Right cardiac atrium (tissue), 5 donors: ENCODE results near the gene TEAD1. TPM values are rescaled to one million over a fixed set of nuclear protein-coding genes. Genes with fewer than 3 reads are reported as not detected.

Source experiments
- ATAC-seq, 2 donors: fragments of 200-7000 bp; cut with Tn5 transposase; one replicate each; pipeline versions ENCODE4 v1.8.0 to v1.9.1; 2020; ENCODE audit warnings: moderate library complexity in 2 of 2, mild to moderate bottlenecking in 1 of 2
- DNase-seq, 3 donors: peaks; one replicate each; pipeline ENCODE4 v3.0.0-alpha.2; 2020
- H3K27ac ChIP-seq: one replicate; pipeline ENCODE4 v1.5.1; 2013; ENCODE audit warnings: mild to moderate bottlenecking, low read length, control low read depth, moderate library complexity
- H3K27me3 ChIP-seq: one replicate; pipeline ENCODE4 v1.6.1; 2013; ENCODE audit not compliant: control insufficient read depth, insufficient read depth
- H3K4me1 ChIP-seq: one replicate; pipeline ENCODE4 v1.6.1; 2013; ENCODE audit warnings: low read length; ENCODE audit not compliant: control insufficient read depth, insufficient read depth
- H3K4me3 ChIP-seq: one replicate; pipeline ENCODE4 v1.5.1; 2013; ENCODE audit warnings: low read length, control low read depth
- H3K9me3 ChIP-seq: one replicate; pipeline ENCODE4 v1.6.1; 2013; ENCODE audit warnings: low read length; ENCODE audit not compliant: control insufficient read depth
- WGBS: extraction: QIAGEN DNeasy Blood & Tissue Kit; methylation state at CpG from one replicate; pipeline ENCODE4 v1.1.7; 2013; 5-methylcytosine and 5-hydroxymethylcytosine counted together
- intact Hi-C, 4 donors: fragments of 100-400 bp; cut with DNase I; formaldehyde crosslinking; loops; one replicate each; pipeline versions ENCODE4 v1.11.0 to v1.14.0; 2022 to 2023
- polyA plus RNA-seq: library from polyadenylated mRNA; stranded (reverse); fragments of 200-250 nt; gene quantifications from one replicate; pipeline ENCODE4 v1.2.3, GENCODE V29; 2013
- total RNA-seq, 4 donors: library from RNA; stranded (reverse); fragmentation: NEBNext Ultra II Directional; extraction: Animal tissue kit (Norgen Biotek cat#: 25700); gene quantifications; one replicate each; pipeline ENCODE4 v1.2.1, GENCODE V29; 2021
- donor health status: healthy with polysubstance abuse.
- donor health status: DM: no; HTN: yes; CAD: no.
- donor health status: DM: no; HTN: no; CAD: no.
- donor health status: DM: no; HTN: yes; CAD: no; lungs with severe emphysema.
- donor health status: DM: yes; HTN: yes; CAD: no.

Gene TEAD1
- total and polyA plus RNA-seq, 5 donors, result 19.7 to 105 (median 96.5) TPM

DNA sequence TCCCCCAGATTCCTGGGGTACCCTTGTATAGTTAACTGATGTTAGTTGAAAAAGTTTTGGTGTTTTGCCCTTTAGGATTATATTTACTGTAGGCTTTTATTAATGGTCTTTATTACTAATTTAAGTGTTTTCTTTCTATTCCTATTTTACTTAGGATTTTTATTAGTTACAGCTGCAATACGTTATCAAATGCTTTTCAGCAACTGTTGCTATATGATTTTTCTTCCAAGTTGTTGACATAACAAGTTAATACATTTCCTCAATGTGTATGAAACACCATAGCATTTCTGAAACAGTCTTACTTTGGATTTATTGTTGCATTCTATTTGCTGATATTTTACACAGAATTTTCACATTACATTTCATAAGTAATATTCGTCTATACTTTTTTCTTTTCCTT, 253.7 kb downstream of the TEAD1 start:
- H3K4me3 ChIP-seq, result no peak overlapping the region
- H3K27me3 ChIP-seq, result no peaks in the 10 kb centered on the region
- 74% methylated on average over 2 of the region's 2 CpGs for WGBS
- H3K27ac ChIP-seq, result no peak overlapping the region
- intact Hi-C loops, result no loop called here
- no peak for ATAC-seq
- DNase-seq, result no peak
- peaks cover 2% of the 10 kb centered on the region for H3K4me1 ChIP-seq
- no peaks in the 10 kb centered on the region for H3K9me3 ChIP-seq

DNA sequence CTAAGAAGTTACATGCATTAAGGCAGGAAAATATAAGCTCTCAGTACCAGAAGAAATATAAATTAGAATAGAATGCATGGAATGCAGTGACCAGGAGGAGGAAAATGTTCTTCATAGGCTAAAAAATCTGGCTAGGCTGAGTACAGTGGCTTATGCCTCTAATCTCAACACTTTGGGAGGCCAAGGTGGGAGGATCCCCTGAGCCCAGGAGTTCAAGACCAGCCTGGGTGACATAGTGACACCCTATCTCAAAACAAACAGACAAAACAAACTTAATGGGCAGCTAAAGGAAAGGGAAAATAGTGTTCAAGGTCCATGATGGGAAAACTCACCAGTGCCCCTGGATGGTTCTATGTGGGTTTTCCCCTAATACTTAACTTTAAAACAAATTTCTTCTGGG, 256.6 kb downstream of the TEAD1 start:
- H3K9me3 ChIP-seq, result no peaks in the 10 kb centered on the region
- intact Hi-C loops, result no loop called here
- no peaks in the 10 kb centered on the region for H3K4me1 ChIP-seq

DNA sequence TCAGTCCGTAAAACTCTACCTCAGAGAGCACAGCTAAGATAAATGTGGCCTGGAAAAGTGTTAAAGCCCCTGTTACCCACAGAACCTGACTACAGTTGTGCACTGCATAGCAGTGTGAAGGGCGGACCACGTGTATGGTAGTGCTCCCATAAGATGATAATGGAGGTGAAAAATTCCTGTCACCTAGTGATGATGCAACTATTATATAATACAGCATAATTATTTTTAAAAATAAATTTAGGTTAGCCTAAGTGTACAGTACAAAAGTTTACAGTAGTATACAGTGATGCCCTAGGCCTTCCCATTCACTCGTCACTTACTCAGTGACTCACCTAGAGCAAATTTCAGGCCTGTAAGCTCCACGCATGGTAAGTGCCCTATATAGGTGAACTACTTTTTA, 258.3 kb downstream of the TEAD1 start:
- whole genome bisulfite sequencing, result 98% methylated on average over 5 of the region's 5 CpGs
- no peak for ATAC-seq

More for the DNA sequence above, 256.6 kb downstream of the TEAD1 start:
- no peak for DNase-seq
- Histone ChIP-seq H3K4me3 (no peak overlapping the region), H3K27me3 (no peaks in the 10 kb centered on the region), H3K27ac (no peak overlapping the region)
- no peak for ATAC-seq

DNA sequence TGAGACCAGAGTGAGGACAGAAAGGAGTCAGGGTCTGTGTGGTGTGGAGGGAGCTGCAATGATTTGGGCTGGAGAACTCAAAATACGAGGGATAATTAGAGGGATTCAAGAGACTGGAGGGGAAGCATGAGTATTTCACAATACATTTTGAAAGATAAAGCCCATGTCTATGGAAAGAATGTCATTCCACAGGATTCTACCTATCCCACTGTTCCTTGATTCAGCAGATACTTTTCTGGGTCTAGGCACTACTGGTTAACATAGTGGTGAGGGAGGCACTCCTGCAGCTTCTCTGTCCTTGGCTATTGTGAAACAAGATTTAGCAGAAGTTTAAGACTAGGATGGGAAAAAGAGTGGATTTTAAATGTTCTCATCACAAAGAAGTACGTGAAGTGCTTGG, 262.0 kb downstream of the TEAD1 start:
- 94% methylated on average over 2 of the region's 2 CpGs for WGBS
- Histone ChIP-seq H3K27ac (no peak overlapping the region), H3K4me3 (no peak overlapping the region), H3K4me1 (no peaks in the 10 kb centered on the region), H3K9me3 (no peaks in the 10 kb centered on the region), H3K27me3 (no peaks in the 10 kb centered on the region)
- ATAC-seq, result no peak
- intact Hi-C loops, result no loop called here
- no peak for DNase-seq

More for the DNA sequence above, 258.3 kb downstream of the TEAD1 start:
- H3K4me3 ChIP-seq, result no peak overlapping the region
- intact Hi-C loops, result no loop called here
- no peak for DNase-seq
- no peak overlapping the region for H3K27ac ChIP-seq
- H3K27me3 ChIP-seq, result no peaks in the 10 kb centered on the region
- no peaks in the 10 kb centered on the region for H3K9me3 ChIP-seq
- H3K4me1 ChIP-seq, result no peaks in the 10 kb centered on the region

DNA sequence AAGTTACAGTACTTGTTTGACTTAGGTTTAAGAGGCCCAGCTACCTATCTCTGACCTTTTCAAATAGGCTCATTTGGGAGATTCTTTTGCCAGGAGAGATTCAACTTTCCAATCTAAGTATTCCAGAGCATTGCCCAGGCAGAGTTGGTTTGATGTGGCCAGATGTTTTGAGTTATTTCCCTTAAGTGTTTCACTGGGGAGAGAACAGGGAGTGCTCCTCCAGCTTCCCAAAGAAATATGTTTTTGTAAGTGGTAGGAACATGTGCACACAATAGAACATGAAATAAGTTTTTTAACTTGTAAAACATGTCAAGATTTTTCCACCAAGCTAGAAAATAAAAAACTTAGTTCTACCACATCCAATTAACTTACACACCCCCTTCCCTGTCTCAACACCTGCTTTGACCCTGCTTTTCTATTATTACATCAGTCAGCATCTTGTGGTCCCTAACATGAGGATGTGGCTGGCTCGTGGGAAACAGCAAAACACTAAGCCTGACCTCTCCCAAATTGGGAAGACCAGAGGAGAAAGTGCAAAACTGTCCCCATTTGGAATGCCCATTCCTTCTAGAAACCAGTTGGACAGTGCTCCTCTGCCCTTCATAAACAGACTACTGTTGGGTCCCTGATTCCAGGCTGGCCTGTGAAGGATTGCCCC, 264.5 kb downstream of the TEAD1 start:
- no peaks in the 10 kb centered on the region for H3K4me1 ChIP-seq
- no peak overlapping the region for H3K4me3 ChIP-seq
- H3K27me3 ChIP-seq, result no peaks in the 10 kb centered on the region
- H3K9me3 ChIP-seq, result no peaks in the 10 kb centered on the region
- DNase-seq, result no peak
- intact Hi-C loops, result no loop called here
- no peak overlapping the region for H3K27ac ChIP-seq
- no peak for ATAC-seq
- WGBS, result 94% methylated on average over 1 of the region's 1 CpG

DNA sequence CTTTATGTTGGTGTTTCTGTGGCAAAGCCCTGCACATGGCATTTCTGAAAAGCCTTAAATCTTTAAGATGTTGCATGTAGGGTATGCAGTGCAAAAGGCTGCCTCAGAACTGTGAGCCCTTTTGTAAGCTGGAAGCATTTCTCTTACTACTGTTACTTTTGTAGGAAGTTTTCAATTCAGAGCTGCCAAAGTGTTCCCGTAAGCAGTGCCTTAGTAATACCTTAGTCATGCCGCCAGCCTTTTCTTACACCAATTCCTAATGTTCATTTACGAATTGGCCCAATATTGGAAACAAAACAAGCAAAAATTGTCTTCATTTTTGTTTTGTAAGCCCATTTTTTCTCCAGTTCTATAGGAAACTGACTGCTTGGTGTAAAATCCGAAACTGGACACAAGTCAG, 267.4 kb downstream of the TEAD1 start:
- intact Hi-C loops, result no loop called here
- Histone ChIP-seq H3K27me3 (no peaks in the 10 kb centered on the region), H3K9me3 (no peaks in the 10 kb centered on the region), H3K4me1 (no peaks in the 10 kb centered on the region), H3K4me3 (no peak overlapping the region), H3K27ac (no peak overlapping the region)
- no peak for DNase-seq
- ATAC-seq, result no peak
- WGBS, result 96% methylated on average over 4 of the region's 4 CpGs

DNA sequence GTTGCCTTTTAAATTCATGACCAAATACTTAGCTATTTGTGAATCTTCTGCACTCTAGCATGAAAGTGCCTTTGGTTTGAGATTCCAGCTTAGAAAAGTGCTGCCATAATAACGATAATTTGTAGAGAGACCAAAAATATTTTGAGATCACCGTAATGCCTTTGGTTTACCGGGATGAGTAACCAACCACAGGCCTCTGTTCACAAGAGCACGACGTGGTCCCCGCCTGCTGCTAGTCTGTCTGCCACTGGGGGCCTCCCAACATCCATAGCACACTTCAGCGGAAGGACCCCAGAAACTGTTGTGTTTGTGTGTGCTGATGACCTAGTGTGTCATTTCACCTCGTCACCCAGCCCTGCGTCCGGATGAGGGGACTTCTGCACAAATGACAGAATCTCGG, 267.9 kb downstream of the TEAD1 start:
- WGBS, result 92% methylated on average over 11 of the region's 11 CpGs
- intact Hi-C loops, result no loop called here

DNA sequence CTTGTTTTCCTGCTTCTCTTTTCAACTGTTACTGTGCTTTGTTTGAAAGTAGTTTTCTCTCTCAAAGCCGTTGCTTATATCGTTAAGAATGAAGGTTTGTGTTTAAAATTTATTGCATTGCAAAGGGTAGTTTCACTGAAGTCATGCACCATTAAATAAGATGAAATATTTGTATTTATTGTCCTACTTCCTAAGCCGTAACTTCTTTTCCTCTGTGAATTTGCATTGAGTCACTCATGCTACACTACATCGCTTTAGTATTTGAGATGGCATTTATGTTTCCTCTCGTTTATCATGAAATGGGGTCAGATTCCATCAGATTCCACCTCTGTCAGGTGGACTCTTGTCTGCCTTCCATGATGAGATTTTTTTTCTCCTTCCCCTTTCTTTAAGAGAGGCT, 269.1 kb downstream of the TEAD1 start:
- DNase-seq, result no peak
- no peak for ATAC-seq
- no peak overlapping the region for H3K27ac ChIP-seq
- H3K4me1 ChIP-seq, result no peaks in the 10 kb centered on the region
- no peak overlapping the region for H3K4me3 ChIP-seq
- intact Hi-C loops, result no loop called here
- no peaks in the 10 kb centered on the region for H3K27me3 ChIP-seq
- H3K9me3 ChIP-seq, result no peaks in the 10 kb centered on the region
- 92% methylated on average over 5 of the region's 5 CpGs for WGBS

More for the DNA sequence above, 267.9 kb downstream of the TEAD1 start:
- DNase-seq (peak in 1 of 3 donors; percentile 27), ATAC-seq (no peak)
- Histone ChIP-seq H3K4me1 (no peaks in the 10 kb centered on the region), H3K4me3 (no peak overlapping the region), H3K9me3 (no peaks in the 10 kb centered on the region), H3K27me3 (no peaks in the 10 kb centered on the region), H3K27ac (no peak overlapping the region)

DNA sequence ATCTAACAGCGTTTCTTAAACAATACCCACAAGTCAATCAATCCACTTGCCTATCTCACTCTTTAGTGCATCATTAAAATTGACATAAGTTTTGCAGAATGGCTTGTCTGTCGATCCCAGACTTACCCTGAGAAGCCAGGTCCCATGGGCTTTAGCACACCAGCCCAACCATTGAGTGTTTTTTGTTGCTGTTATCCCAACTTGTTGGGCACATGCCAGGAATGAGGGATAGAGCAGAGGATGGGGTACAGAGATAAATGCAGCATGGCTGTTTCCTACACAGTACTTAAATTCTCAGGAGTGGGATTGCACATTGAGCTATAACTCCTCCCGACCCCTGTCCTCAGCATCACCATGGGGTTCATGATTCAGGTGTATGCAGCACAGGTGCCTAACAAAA, 270.7 kb downstream of the TEAD1 start:
- WGBS, result 68% methylated on average over 3 of the region's 3 CpGs
- intact Hi-C loops, result no loop called here

DNA sequence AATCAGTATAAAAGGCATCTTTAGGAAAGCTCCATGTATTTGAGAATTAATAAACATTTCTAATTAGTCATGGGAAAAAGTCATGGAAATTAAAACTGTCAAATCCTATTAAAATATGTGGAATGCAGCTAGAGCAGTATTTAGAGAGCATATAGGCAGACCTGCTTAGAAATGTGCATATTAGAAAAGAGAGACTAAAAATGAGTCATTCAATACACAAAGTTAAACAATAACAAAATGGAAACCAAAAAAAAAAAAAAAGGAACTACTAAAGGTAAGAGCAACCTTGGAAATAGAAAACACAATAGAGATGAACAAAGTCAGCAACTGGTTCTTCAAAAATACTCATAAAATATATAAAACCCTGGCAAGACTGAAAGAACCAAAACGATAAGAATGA, 275.2 kb downstream of the TEAD1 start:
- no peak overlapping the region for H3K4me3 ChIP-seq
- ATAC-seq (no peak), DNase-seq (no peak)
- H3K4me1 ChIP-seq, result no peaks in the 10 kb centered on the region
- H3K9me3 ChIP-seq, result no peaks in the 10 kb centered on the region
- H3K27me3 ChIP-seq, result no peaks in the 10 kb centered on the region
- no peak overlapping the region for H3K27ac ChIP-seq
- intact Hi-C loops, result no loop called here
- 84% methylated on average over 1 of the region's 1 CpG for WGBS

More for the DNA sequence above, 270.7 kb downstream of the TEAD1 start:
- H3K27ac ChIP-seq, result no peak overlapping the region
- no peaks in the 10 kb centered on the region for H3K4me1 ChIP-seq
- H3K27me3 ChIP-seq, result no peaks in the 10 kb centered on the region
- ATAC-seq (no peak), DNase-seq (no peak)
- no peak overlapping the region for H3K4me3 ChIP-seq
- H3K9me3 ChIP-seq, result no peaks in the 10 kb centered on the region

DNA sequence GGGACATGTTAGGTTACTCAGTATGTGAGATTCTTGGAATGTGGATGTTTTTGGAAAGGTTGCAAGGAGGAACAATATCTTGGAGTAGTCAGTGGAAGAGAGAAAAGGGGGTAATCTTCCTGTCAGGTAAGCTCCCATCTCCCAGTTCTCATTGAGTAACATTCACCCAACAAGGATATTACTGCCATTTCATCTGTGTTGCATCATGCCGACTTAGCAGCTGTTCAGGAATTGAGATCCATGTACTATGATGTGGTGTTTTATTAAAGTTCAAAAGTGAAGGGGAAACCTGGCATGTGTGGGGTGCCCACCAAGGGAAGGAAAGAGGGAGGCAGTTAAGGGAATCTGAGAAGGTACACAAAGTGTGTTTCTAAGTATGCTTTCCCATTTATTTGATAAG, 276.4 kb downstream of the TEAD1 start:
- WGBS, result 82% methylated on average over 1 of the region's 1 CpG
- Histone ChIP-seq H3K4me1 (no peaks in the 10 kb centered on the region), H3K27ac (no peak overlapping the region), H3K27me3 (no peaks in the 10 kb centered on the region), H3K9me3 (no peaks in the 10 kb centered on the region), H3K4me3 (no peak overlapping the region)
- intact Hi-C loops, result no loop called here
- no peak for ATAC-seq
- no peak for DNase-seq

DNA sequence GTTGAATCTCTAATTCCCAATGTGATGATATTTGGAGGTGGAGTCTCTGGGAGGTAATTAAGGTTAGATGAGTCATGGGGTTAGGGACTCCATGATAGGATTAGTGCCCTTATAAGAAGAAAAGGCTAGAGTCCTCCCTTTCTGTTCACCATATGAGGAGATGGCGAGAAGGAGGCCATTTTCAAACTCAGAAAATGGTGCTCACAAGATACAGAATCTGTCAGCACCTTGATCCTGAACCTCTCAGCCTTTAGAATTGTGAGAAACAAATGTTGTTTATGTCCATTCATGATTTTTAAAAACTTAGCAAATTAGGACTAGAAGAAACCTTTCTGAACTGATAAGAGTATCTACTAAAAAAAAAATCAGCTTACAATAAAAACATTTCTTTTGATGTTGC, 277.2 kb downstream of the TEAD1 start:
- 93% methylated on average over 1 of the region's 1 CpG for WGBS
- ATAC-seq (no peak), DNase-seq (no peak)
- no peaks in the 10 kb centered on the region for H3K9me3 ChIP-seq
- intact Hi-C loops, result no loop called here
- no peaks in the 10 kb centered on the region for H3K27me3 ChIP-seq
- no peak overlapping the region for H3K4me3 ChIP-seq
- no peaks in the 10 kb centered on the region for H3K4me1 ChIP-seq
- H3K27ac ChIP-seq, result no peak overlapping the region
